NCI-H1930 (cell line): ENCODE results near the gene CD83.
A peak's percentile ranks its signal among the peaks of the same experiment; 100 is the strongest.
"Not testable (repeated sequence)": the region's sequence is repeated elsewhere in the genome, so short reads cannot be mapped to it uniquely, and the experiment has no call there.

ENCODE experiments used
- DNase-seq, 2 experiments: peaks; one replicate each; lab custom pipeline; 2025; lab: John Stamatoyannopoulos, UW

CD83 gene

GRCh38 chr6:14117158-14118090 lies at the start of gene CD83:
Gene CD83 (plus strand): TSS chr6:14117772. CDS start chr6:14117812, 40 bp downstream.
- DNase-seq = peak; percentile 42 to 57

DNA sequence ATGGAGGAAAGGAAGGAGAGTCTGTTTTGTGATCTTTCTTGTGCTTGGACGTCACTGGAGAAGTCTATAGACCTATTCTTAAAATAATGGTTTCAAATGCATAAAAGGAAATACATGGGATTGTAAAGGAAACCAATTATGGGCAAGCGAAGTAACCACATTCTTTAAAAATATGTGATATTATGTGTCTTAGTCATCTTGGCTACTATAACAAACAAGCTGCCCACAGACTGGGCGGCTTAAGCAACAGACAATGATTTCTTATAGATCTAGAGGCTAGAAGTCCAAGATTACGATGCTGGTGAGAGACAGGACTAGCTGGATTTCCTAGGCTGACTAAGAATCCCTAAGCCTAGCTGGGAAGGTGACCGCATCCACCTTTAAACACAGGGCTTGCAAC lies 49.4 kb upstream of the CD83 start:
- DNase-seq = no peak

DNA sequence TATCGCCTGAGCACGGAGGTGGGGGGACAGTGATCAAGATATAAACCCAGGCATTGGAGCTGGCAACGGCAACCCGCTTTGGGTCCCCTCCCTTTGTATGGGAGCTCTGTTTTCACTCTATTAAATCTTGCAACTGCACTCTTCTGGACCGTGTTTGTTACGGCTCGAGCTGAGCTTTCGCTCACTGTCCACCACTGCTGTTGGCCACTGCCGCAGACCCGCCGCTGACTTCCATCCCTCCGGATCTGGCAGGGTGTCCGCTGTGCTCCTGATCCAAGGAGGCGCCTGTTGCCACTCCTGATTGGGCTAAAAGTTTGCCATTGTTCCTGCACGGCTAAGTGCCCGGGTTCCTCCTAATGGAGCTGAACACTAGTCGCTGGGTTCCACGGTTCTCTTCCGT lies 48.9 kb upstream of the CD83 start:
- DNase-seq = no peak

- DNase-seq = no peak
These were observed 47.1 kb upstream of the CD83 start for GRCh38 chr6:14070457-14070856.

- no peak for DNase-seq
These were observed 45.5 kb upstream of the CD83 start for GRCh38 chr6:14072084-14072483.

- DNase-seq = not testable (repeated sequence)
These were observed 43.8 kb upstream of the CD83 start for GRCh38 chr6:14073561-14074354.

DNA sequence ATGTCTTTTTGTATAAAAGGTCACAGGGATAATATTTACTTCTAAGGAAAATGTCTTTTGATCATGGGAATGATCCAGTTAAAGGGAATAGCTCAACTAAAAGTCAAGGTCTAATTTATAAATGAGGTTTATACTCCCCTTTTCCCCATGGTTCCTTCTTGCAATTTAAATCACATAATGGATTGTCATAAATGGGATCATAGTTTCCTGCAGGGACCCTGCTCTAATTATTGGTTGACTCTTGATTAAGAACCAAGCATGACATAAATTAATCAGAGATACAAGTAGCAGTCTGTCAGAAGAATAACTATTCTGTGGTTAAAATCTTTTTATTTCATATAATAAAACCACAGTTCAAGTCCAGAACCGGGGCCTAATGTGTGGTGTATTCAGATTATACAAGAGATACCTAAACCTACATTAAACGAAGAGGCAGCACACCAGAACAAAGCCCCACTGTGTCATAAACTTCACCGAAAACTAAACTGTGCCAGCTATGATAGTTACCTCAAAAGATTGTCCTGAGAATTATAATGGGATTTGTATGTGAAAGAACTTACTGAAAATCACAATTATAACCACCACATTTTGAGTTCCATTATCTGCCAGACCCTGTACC lies 43.0 kb upstream of the CD83 start:
- no peak for DNase-seq

GRCh38 chr6:14075095-14075503 lies 42.5 kb upstream of the CD83 start:
- no peak for DNase-seq

GRCh38 chr6:14077193-14077867 lies 40.2 kb upstream of the CD83 start:
- no peak for DNase-seq

DNA sequence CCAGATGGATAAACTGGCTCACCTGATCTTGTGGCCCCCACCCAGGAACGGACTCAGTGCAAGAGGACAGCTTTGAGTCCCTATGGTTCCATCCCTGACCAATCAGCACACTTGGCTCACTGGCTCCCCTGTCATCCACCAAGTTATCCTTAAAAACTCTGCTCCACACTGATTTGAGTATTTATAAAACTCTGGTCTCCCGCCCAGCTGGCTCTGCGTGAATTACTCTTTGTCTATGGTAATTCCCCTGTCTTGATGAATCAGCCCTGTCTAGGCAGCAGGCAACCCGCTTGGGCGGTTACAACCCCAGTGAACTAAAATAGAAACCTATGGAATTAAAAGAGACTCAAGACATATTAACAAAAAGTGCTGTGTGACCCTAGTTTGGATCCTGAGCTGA lies 38.1 kb upstream of the CD83 start:
- DNase-seq = no peak

GRCh38 chr6:14079971-14080370 lies 37.6 kb upstream of the CD83 start:
- DNase-seq = no peak

DNA sequence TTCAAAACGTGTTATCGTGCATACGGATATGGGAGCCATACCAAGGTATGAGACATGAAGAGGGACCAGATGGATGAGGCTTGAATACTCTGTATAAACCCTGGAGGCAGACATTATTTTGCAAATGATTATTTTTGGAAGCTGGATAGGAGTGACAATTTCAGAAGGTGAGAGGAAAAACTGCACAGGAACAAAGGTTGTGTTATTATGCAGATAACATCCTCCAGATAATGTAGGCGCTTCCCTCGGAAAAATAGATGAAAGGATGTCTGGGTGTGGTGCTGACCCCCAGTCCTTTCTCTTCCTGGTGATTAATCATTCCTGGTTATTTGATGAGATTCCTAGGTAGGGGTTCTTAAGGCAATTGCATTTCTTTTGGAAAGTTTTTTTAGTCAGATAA lies 36.4 kb upstream of the CD83 start:
- DNase-seq = no peak

GRCh38 chr6:14082771-14083170 lies 34.8 kb upstream of the CD83 start:
- DNase-seq = no peak

GRCh38 chr6:14083262-14083661 lies 34.3 kb upstream of the CD83 start:
- no peak for DNase-seq

- no peak for DNase-seq
These were observed 33.8 kb upstream of the CD83 start for GRCh38 chr6:14083751-14084150.

DNA sequence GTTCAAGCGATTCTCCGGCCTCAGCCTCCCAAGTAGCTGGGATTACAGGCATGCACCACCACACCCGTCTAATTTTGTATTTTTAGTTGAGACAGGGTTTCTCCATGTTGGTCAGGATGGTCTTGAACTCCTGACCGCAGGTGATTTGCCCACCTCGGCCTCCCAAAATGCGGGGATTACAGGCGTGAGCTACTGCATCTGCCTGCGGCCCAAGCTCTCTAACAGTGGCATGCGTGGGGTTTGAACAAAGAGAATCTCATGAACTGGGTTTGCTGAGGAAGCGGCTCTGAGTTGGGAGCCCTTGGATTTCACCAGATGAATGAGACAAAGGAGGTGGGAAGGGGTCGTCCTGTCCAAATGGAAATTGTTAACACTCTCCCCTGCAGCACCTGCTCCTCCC lies 33.2 kb upstream of the CD83 start:
- DNase-seq = no peak

- DNase-seq = no peak
These were observed 32.3 kb upstream of the CD83 start for GRCh38 chr6:14085176-14085787.

- DNase-seq = no peak
These were observed 30.9 kb upstream of the CD83 start for GRCh38 chr6:14086701-14087100.

GRCh38 chr6:14088600-14089192 lies 28.9 kb upstream of the CD83 start:
- DNase-seq = no peak

DNA sequence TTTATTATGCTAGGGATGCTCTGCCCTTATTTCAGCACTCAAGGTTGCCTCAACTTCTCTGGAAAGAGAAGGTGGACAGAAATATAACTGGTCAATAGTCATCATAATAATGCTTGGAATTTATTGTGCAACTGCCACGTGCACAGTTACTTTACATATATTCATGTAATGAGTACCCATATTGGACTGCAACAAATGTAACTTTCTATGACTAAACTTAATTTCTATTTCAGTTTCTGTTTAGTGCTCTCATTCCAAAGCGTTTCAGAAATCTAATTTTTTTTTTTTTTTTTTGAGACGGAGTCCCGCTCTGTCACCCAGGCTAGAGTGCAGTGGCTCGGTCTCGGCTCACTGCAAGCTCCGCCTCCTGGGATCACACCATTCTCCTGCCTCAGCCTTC lies 28.3 kb upstream of the CD83 start:
- no peak for DNase-seq

- no peak for DNase-seq
These were observed 26.1 kb upstream of the CD83 start for GRCh38 chr6:14091339-14091978.
